A549 treated with AZD9567 at 1 μM for 4 hours (cell line): ENCODE results near the gene TAF1. TPM values are rescaled to one million over a fixed set of nuclear protein-coding genes. Genes with fewer than 3 reads are reported as not detected.

ENCODE experiments used
- total RNA-seq: library from RNA; stranded (reverse); fragments of 200-300 nt; extraction: Qiagen RNA extraction; gene quantifications from 5 replicates; pipeline ENCODE4 v1.2.3, GENCODE V29; 2022; ENCODE audit not compliant: insufficient read depth

The TAF1 gene
- total RNA-seq = 13.1 to 16.9 TPM (median 16.2 TPM) in 5 replicates

GRCh38 chrX:71365875-71366673 lies at the start of gene TAF1:
TSS of gene TAF1 (plus strand) at chrX:71366357. CDS start at chrX:71366375, 18 bp downstream.

Other genes with a start within 250 kb of the TAF1 start
- gene MED12, start 247.8 kb upstream of the TAF1 start, total RNA-seq = 8.3 to 14.2 TPM (median 10.5 TPM) in 5 replicates
- 0.87 to 2.1 TPM (median 1.1 TPM) in 5 replicates for gene NLGN3, start 221.5 kb upstream of the TAF1 start, total RNA-seq
- gene GJB1, start 143.1 kb upstream of the TAF1 start, total RNA-seq = 0.05 to 1.1 TPM (median 0.11 TPM) in 4 of 5 replicates, not detected in the other
- gene ZMYM3, start 112.2 kb upstream of the TAF1 start, total RNA-seq = 9.6 to 12.8 TPM (median 12.1 TPM) in 5 replicates
- 353 to 395 TPM (median 355 TPM) in 5 replicates for gene NONO, start 82.7 kb upstream of the TAF1 start, total RNA-seq
- 0.90 to 1.2 TPM (median 1.1 TPM) in 4 of 5 replicates, not detected in the other for gene ITGB1BP2, start 64.6 kb upstream of the TAF1 start, total RNA-seq
- 24.7 to 47.3 TPM (median 43.8 TPM) in 5 replicates for gene OGT, start 166.7 kb downstream of the TAF1 start, total RNA-seq
- 1.4 to 2.0 TPM (median 1.6 TPM) in 4 of 5 replicates, not detected in the other for gene GCNA, start 212.1 kb downstream of the TAF1 start, total RNA-seq